K562 (cell line): Measurements from ENCODE around the gene SOWAHA. TPM values are rescaled to one million over a fixed set of nuclear protein-coding genes. Genes with fewer than 3 reads are reported as not detected.

Experiments used
- ARID1B ChIP-seq: fragments of 450-650 bp; IDR thresholded peaks from 2 replicates; pipeline ENCODE4 v1.6.1; 2016; ENCODE audit warnings: antibody characterized with exemption, mild to moderate bottlenecking, inconsistent platforms
- CCNT2 ChIP-seq: IDR thresholded peaks from 2 replicates; pipeline ENCODE4 v1.6.1; 2011; ENCODE audit warnings: borderline replicate concordance, low read depth, mild to moderate bottlenecking, moderate library complexity, mixed read lengths, low read length; ENCODE audit not compliant: insufficient read length; ENCODE audit errors: extremely low read depth
- E4F1 ChIP-seq: fragments of 250-450 bp; sonication (Bioruptor Pico); IDR thresholded peaks from 2 replicates; pipeline ENCODE4 v1.5.0; 2021; ENCODE audit warnings: mild to moderate bottlenecking, borderline replicate concordance
- ELK1 ChIP-seq: sonication (generic); formaldehyde crosslinking; IDR thresholded peaks from 2 replicates; pipeline ENCODE4 v1.8.1; 2022; ENCODE audit warnings: missing genetic modification reagents
- GTF2F1 ChIP-seq: IDR thresholded peaks from 2 replicates; pipeline ENCODE4 v1.6.1; 2011; ENCODE audit warnings: low read depth, low read length, improper control_type of control experiment
- L3MBTL2 ChIP-seq: fragments of 450-650 bp; IDR thresholded peaks from 2 replicates; pipeline ENCODE4 v1.6.1; 2016; ENCODE audit warnings: mild to moderate bottlenecking, moderate library complexity
- MYNN ChIP-seq, 2 experiments: sonication (generic); formaldehyde crosslinking in 1 of 2; IDR thresholded peaks; 2 replicates each; pipeline versions ENCODE4 v1.5.0 to v1.6.1; 2016 to 2020; ENCODE audit warnings: antibody characterized with exemption in 1 of 2, missing genetic modification reagents in 1 of 2
- PRDM10 ChIP-seq: fragments of 450-650 bp; IDR thresholded peaks from 2 replicates; pipeline ENCODE4 v1.6.1; 2018; ENCODE audit not compliant: partially characterized antibody
- SAFB2 ChIP-seq: fragments of 200-400 bp; formaldehyde crosslinking; IDR thresholded peaks from 2 replicates; pipeline ENCODE4 v1.6.1; 2018; ENCODE audit warnings: borderline replicate concordance, low read length, low read depth, moderate library complexity; ENCODE audit not compliant: severe bottlenecking
- SMARCA5 ChIP-seq: fragments of 450-650 bp; IDR thresholded peaks from 2 replicates; pipeline ENCODE4 v1.6.1; 2016
- SRSF1 ChIP-seq: fragments of 200-400 bp; formaldehyde crosslinking; IDR thresholded peaks from 2 replicates; pipeline ENCODE4 v1.6.1; 2017; ENCODE audit warnings: mild to moderate bottlenecking, low read depth, low read length, moderate library complexity
- XRCC5 ChIP-seq: fragments of 200-400 bp; formaldehyde crosslinking; IDR thresholded peaks from 2 replicates; pipeline ENCODE4 v1.6.1; 2017; ENCODE audit warnings: low read depth, mild to moderate bottlenecking, low read length
- YBX1 ChIP-seq: fragments of 450-650 bp; IDR thresholded peaks from 2 replicates; pipeline ENCODE4 v1.7.1; 2016; ENCODE audit warnings: mild to moderate bottlenecking
- ZBTB7A ChIP-seq: IDR thresholded peaks from 2 replicates; pipeline ENCODE4 v1.6.1; 2011; ENCODE audit warnings: low read depth, mild to moderate bottlenecking, low read length, moderate library complexity, borderline replicate concordance; ENCODE audit not compliant: control insufficient read depth
- ZFP91 ChIP-seq: sonication (generic); formaldehyde crosslinking; IDR thresholded peaks from 2 replicates; pipeline ENCODE4 v1.8.0; 2022; ENCODE audit warnings: mild to moderate bottlenecking, missing genetic modification reagents
- ZNF280A ChIP-seq: fragments of 450-650 bp; IDR thresholded peaks from 2 replicates; pipeline ENCODE4 v1.6.1; 2018; ENCODE audit warnings: mild to moderate bottlenecking, low read depth; ENCODE audit not compliant: partially characterized antibody
- polyA plus RNA-seq, 8 experiments: library from polyadenylated mRNA; depleted of rRNA in 4 of 8; stranded (reverse) in 5 of 8; unstranded in 3 of 8; fragments of >200 nt; fragmentation: Nextera tagmentation in 2 of 8; fragmentation: Illumina TruSeq in 1 of 8; extraction: Ambion mirVana in 2 of 8; extraction: Trizol in 1 of 8; gene quantifications; 2 replicates each; pipeline versions ENCODE4 v1.2.1 to v1.2.3, GENCODE V29; 2011 to 2014; ENCODE audit warnings: inconsistent platforms in 1 of 8, missing spikeins in 1 of 8
- total RNA-seq, 7 experiments: library from RNA; depleted of rRNA in 6 of 7; stranded (reverse); fragments of >200 nt in 6 of 7; fragmentation: Illumina TruSeq in 2 of 7; extraction: Trizol in 2 of 7; gene quantifications; 2 replicates each; pipeline versions ENCODE4 v1.2.1 to v1.2.3, GENCODE V29; 2011 to 2021; ENCODE audit warnings: low replicate concordance in 1 of 7

SOWAHA gene
- total and polyA plus RNA-seq, 9 of the 15 experiments (the other 6 are each of a cell fraction or from before 2014, with no cell fraction given): not detected

- TF ChIP-seq ZNF280A (no peak), SMARCA5 (no peak), YBX1 (no peak), PRDM10 (no peak), SAFB2 (no peak), L3MBTL2 (no peak), MYNN (IDR thresholded peaks at IDR 0.05) (no peak), MYNN (CRISPR knock-in tag; IDR thresholded peaks at IDR 0.05) (no peak), CCNT2 (no peak), SRSF1 (no peak), GTF2F1 (no peak), E4F1 (no peak), ELK1 (CRISPR knock-in tag) (no peak), XRCC5 (no peak), ZFP91 (CRISPR knock-in tag) (no peak), ARID1B (peak; percentile 88), ZBTB7A (no peak)
These were observed 22.8 kb upstream of the SOWAHA start (continued) for GRCh38 chr5:132790201-132790865.
